GM23248 (cell line): ENCODE results near the gene CUTC. TPM values are rescaled to one million over a fixed set of nuclear protein-coding genes. Genes with fewer than 3 reads are reported as not detected.
A peak's percentile ranks its signal among the peaks of the same experiment; 100 is the strongest.

Experiments
- DNase-seq: peaks from one replicate; pipeline ENCODE4 v3.0.0-alpha.2; 2015
- H2AFZ ChIP-seq: fragments of 200-600 bp; sonication (generic); 2 replicates; pipeline ENCODE4 v1.6.1; 2016; ENCODE audit warnings: antibody characterized with exemption
- H3F3A ChIP-seq: fragments of 200-600 bp; sonication (generic); 2 replicates; pipeline ENCODE4 v1.6.1; 2016; ENCODE audit warnings: mild to moderate bottlenecking, antibody characterized with exemption, mixed run types; ENCODE audit not compliant: insufficient read depth
- H3K27ac ChIP-seq: fragments of 200-600 bp; sonication (generic); 2 replicates; pipeline ENCODE4 v1.5.1; 2016; ENCODE audit warnings: mild to moderate bottlenecking
- H3K27me3 ChIP-seq: fragments of 200-600 bp; sonication (generic); replicated peaks from 2 replicates; pipeline ENCODE4 v1.6.1; 2016; ENCODE audit warnings: mild to moderate bottlenecking; ENCODE audit not compliant: insufficient read depth
- H3K36me3 ChIP-seq: fragments of 200-600 bp; sonication (generic); 2 replicates; pipeline ENCODE4 v1.6.1; 2016; ENCODE audit warnings: low read depth, mild to moderate bottlenecking
- H3K4me1 ChIP-seq: fragments of 200-600 bp; sonication (generic); 2 replicates; pipeline ENCODE4 v1.6.1; 2016; ENCODE audit warnings: mild to moderate bottlenecking; ENCODE audit not compliant: insufficient read depth
- H3K4me2 ChIP-seq: fragments of 200-600 bp; sonication (generic); one replicate; pipeline ENCODE4 v1.6.1; 2016; ENCODE audit warnings: mild to moderate bottlenecking; ENCODE audit not compliant: unreplicated experiment
- H3K4me3 ChIP-seq: fragments of 200-600 bp; sonication (generic); 2 replicates; pipeline ENCODE4 v1.5.1; 2016; ENCODE audit warnings: mild to moderate bottlenecking
- H3K79me2 ChIP-seq: fragments of 200-600 bp; sonication (generic); 2 replicates; pipeline ENCODE4 v1.6.1; 2016; ENCODE audit warnings: mild to moderate bottlenecking; ENCODE audit not compliant: insufficient read depth
- H3K9ac ChIP-seq: fragments of 200-600 bp; sonication (generic); 2 replicates; pipeline ENCODE4 v1.6.1; 2016; ENCODE audit warnings: mild to moderate bottlenecking
- H3K9me2 ChIP-seq: fragments of 200-600 bp; sonication (generic); 2 replicates; pipeline ENCODE4 v1.6.1; 2016; ENCODE audit warnings: mixed run types, mild to moderate bottlenecking, moderate library complexity; ENCODE audit not compliant: insufficient read depth
- H3K9me3 ChIP-seq: fragments of 200-600 bp; sonication (generic); one replicate; pipeline ENCODE4 v1.6.1; 2017; ENCODE audit warnings: low read depth
- H4K20me1 ChIP-seq: fragments of 200-600 bp; sonication (generic); 2 replicates; pipeline ENCODE4 v1.6.0; 2016; ENCODE audit not compliant: insufficient read depth
- EZH2 ChIP-seq: fragments of 200-600 bp; sonication (generic); IDR thresholded peaks from 2 replicates; pipeline ENCODE4 v1.6.1; 2018; ENCODE audit warnings: antibody characterized with exemption, mild to moderate bottlenecking; ENCODE audit not compliant: insufficient read depth, poor library complexity, severe bottlenecking
- EZH2phosphoT487 ChIP-seq: fragments of 200-600 bp; sonication (generic); IDR thresholded peaks from 2 replicates; pipeline ENCODE4 v1.6.1; 2018; ENCODE audit warnings: antibody characterized with exemption, moderate library complexity, mild to moderate bottlenecking, low read depth; ENCODE audit not compliant: insufficient read depth
- WGBS, 2 experiments: methylation state at CpG; one replicate each; pipeline ENCODE4 v1.1.6; 2015 to 2017; ENCODE audit warnings: low lambda C conversion rate in 2 of 2, low coverage in 1 of 2; ENCODE audit errors: missing lambda C conversion rate in 2 of 2; 5-methylcytosine and 5-hydroxymethylcytosine counted together
- in situ Hi-C: fragments of 300-500 bp; cut with MboI; formaldehyde crosslinking; loops from 2 replicates; pipeline ENCODE4 v1.15.0; 2020
- polyA plus RNA-seq: library from polyadenylated mRNA; unstranded; fragments of >200 nt; fragmentation: Nextera tagmentation; extraction: Ambion mirVana; gene quantifications from 2 replicates; pipeline ENCODE4 v1.2.1, GENCODE V29; 2016
- total RNA-seq: library from RNA; depleted of rRNA; stranded (reverse); fragments of >200 nt; shearing (Covaris generic); gene quantifications from 2 replicates; pipeline ENCODE4 v1.2.3, GENCODE V29; 2014

The CUTC gene
- total and polyA plus RNA-seq, 2 experiments from 2014 or later: 20.9 to 25.7 TPM

DNA sequence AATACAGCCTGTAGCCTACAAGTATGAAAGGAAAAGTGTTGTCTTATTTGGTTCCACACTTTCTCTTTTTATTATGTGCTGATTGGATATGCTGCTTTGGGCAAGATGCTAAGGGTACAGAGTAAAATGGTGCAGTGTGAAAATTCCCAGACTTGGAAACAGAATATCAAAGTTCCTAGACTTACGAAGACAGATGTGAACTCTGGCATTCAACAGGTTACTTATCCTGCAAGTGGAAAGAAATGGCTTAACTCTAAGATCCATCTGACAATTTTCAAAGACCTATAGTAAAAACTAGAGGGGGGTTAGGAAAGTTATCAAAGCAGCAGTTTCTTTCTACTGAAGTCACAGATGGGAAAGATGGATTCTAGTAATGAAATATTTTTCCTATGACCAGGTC, 24.1 kb downstream of the CUTC start:
- H4K20me1 ChIP-seq: no peaks in the 10 kb centered on the region
- no peaks in the 10 kb centered on the region for H3K79me2 ChIP-seq
- no peaks in the 10 kb centered on the region for H3K9me3 ChIP-seq
- 100% methylated on average over 1 of the region's 1 CpG for WGBS, 2 experiments
- H3K9ac ChIP-seq: no peak overlapping the region
- in situ Hi-C loops: no loop called here
- TF ChIP-seq EZH2 (no peak), EZH2phosphoT487 (no peak)
- peaks cover 24% of the 10 kb centered on the region for H3K36me3 ChIP-seq
- no peak overlapping the region for H3K4me3 ChIP-seq
- peaks cover 26% of the 10 kb centered on the region for H3K4me1 ChIP-seq
- H3K27me3 ChIP-seq: no peaks in the 10 kb centered on the region
- DNase-seq: no peak
- no peak overlapping the region for H3K4me2 ChIP-seq
- no peak overlapping the region for H2AFZ ChIP-seq
- no peaks in the 10 kb centered on the region for H3K9me2 ChIP-seq
- H3K27ac ChIP-seq: no peak overlapping the region
- peaks cover 23% of the 10 kb centered on the region; the same call in 1 of the 2 replicates for H3F3A ChIP-seq

DNA sequence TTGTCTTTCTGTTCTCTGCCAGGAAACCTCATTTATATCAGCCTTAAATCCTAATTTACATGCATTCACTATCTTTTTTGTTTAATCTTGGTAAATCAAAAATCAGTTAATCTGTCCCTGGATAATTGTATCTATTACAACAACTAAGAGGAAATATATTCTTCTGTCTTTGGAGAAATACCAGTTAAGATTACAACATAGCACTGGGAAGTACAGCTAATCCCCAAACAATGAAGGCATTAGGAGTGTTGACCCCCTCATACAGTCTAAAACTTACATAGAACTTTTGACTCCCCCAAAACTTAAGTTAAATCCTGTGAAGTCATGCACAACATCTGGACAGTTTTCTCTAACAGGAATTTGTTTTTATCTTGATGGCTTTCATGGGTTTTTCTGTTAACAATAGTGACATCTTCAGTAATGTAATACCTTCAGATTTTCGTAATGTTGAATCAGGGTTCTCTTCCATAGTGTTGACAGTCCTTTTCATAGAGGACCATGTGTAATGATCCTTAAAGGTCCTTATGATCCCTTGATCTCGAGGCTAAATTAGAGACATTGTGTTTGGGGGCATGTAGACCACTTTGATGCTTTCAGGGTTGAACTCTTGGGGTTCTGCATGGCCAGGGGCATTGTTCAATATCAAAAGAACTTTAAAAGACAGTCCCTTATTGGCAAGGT, 26.3 kb downstream of the CUTC start:
- H3K27me3 ChIP-seq: no peaks in the 10 kb centered on the region
- no peak overlapping the region for H2AFZ ChIP-seq
- H3K4me3 ChIP-seq: 0 out of 2 replicates have a peak overlapping the region, but pooled peaks have one; percentile 2
- H3K4me1 ChIP-seq: peaks cover 29% of the 10 kb centered on the region
- TF ChIP-seq EZH2phosphoT487: no peak
- TF ChIP-seq EZH2: no peak
- H3K9me2 ChIP-seq: no peaks in the 10 kb centered on the region
- H3K9ac ChIP-seq: no peak overlapping the region
- in situ Hi-C loops: no loop called here
- DNase-seq: peak; percentile 57
- no peaks in the 10 kb centered on the region for H3K9me3 ChIP-seq
- peak overlapping the region; percentile 35 for H3K4me2 ChIP-seq
- peak overlapping the region; percentile 48 for H3K27ac ChIP-seq
- H4K20me1 ChIP-seq: no peaks in the 10 kb centered on the region
- no peaks in the 10 kb centered on the region for H3K79me2 ChIP-seq
- WGBS, 2 experiments: 51 to 61% methylated on average over 2 of the region's 2 CpGs
- H3F3A ChIP-seq: peaks cover 28% of the 10 kb centered on the region; the same call in 1 of the 2 replicates
- peaks cover 16% of the 10 kb centered on the region for H3K36me3 ChIP-seq

DNA sequence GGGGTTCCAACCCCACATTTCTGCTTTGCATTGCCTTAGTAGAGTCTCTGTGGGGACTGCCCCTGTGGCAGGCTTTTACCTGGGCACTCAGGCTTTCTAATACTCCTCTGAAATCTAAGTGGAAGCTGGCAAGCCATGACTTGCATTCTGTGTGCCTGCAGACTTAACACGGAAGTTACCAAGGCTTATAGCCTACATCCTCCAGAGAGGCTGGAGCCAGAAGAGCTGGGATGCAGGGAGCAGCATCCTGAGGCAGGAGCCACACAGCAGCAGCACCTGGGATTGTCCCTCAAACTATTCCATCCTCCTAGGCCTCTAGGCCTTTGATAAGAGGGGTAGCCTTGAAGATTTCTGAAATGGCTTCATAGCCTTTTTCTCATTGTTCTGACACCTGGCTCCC, 28.3 kb downstream of the CUTC start:
- WGBS, 2 experiments: 100% methylated on average over 1 of the region's 1 CpG
- Histone ChIP-seq H3K79me2 (no peaks in the 10 kb centered on the region), H3K9ac (no peak overlapping the region), H3F3A (peaks cover 28% of the 10 kb centered on the region; the same call in 1 of the 2 replicates), H3K9me3 (no peaks in the 10 kb centered on the region), H3K36me3 (peaks cover 12% of the 10 kb centered on the region), H3K9me2 (no peaks in the 10 kb centered on the region), H3K4me1 (peaks cover 19% of the 10 kb centered on the region), H3K4me2 (no peak overlapping the region), H2AFZ (no peak overlapping the region), H3K27me3 (no peaks in the 10 kb centered on the region), H4K20me1 (no peaks in the 10 kb centered on the region), H3K4me3 (no peak overlapping the region), H3K27ac (no peak overlapping the region)
- in situ Hi-C loops: no loop called here
- DNase-seq: no peak
- TF ChIP-seq EZH2phosphoT487 (no peak), EZH2 (no peak)

GRCh38 chr10:99761365-99761764, 29.3 kb downstream of the CUTC start:
- no peaks in the 10 kb centered on the region for H3K9me2 ChIP-seq
- no peaks in the 10 kb centered on the region for H3K79me2 ChIP-seq
- H2AFZ ChIP-seq: no peak overlapping the region
- no peak for TF ChIP-seq EZH2phosphoT487
- TF ChIP-seq EZH2: no peak
- H3K4me2 ChIP-seq: no peak overlapping the region
- in situ Hi-C loops: no loop called here
- no peak overlapping the region for H3K4me3 ChIP-seq
- no peak for DNase-seq
- no peaks in the 10 kb centered on the region for H4K20me1 ChIP-seq
- H3F3A ChIP-seq: peaks cover 28% of the 10 kb centered on the region; the same call in 1 of the 2 replicates
- no peak overlapping the region for H3K9ac ChIP-seq
- H3K27me3 ChIP-seq: no peaks in the 10 kb centered on the region
- H3K9me3 ChIP-seq: no peaks in the 10 kb centered on the region
- H3K27ac ChIP-seq: no peak overlapping the region
- H3K36me3 ChIP-seq: 0 out of 2 replicates have a peak, but pooled peaks cover 1% of the 10 kb centered on the region
- H3K4me1 ChIP-seq: peaks cover 19% of the 10 kb centered on the region
